Measurements from ENCODE around the gene FAM174B. TPM values are rescaled to one million over a fixed set of nuclear protein-coding genes. Genes with fewer than 3 reads are reported as not detected.

Gene FAM174B
- total RNA-seq, 2 donors from 2014 or later, result 32.0 to 183 TPM

- Histone ChIP-seq H3K4me3 (peak overlapping the region; percentile 51 to 67), H3K27ac (peak overlapping the region; percentile 84 to 90), H3K4me1 (replicated peaks) (peaks cover 6% of the 10 kb centered on the region), H3K27me3 (replicated peaks; ENCODE audit: insufficient read depth) (no peaks in the 10 kb centered on the region), H3K36me3 (no peaks in the 10 kb centered on the region), H3K9me3 (no peaks in the 10 kb centered on the region)
- TF ChIP-seq POLR2AphosphoS5 (IDR thresholded peaks at IDR 0.05) (no peak), POLR2A (IDR thresholded peaks at IDR 0.05) (no peak), CTCF (IDR thresholded peaks at IDR 0.05) (no peak)
- WGBS, result 84% methylated on average over 6 of the region's 6 CpGs
- intact Hi-C loops (cut with DNase I), result no loop called here
- DNase-seq (ENCODE audit: low spot score), result no peak
Observed at GRCh38 chr15:92656089-92656488, 514 bp upstream of the FAM174B start.

- WGBS, result 52% methylated on average over 7 of the region's 7 CpGs
- Histone ChIP-seq H3K4me1 (replicated peaks) (peaks cover 6% of the 10 kb centered on the region), H3K4me3 (peak overlapping the region; percentile 51 to 67), H3K27me3 (replicated peaks; ENCODE audit: insufficient read depth) (no peaks in the 10 kb centered on the region), H3K36me3 (no peaks in the 10 kb centered on the region), H3K9me3 (no peaks in the 10 kb centered on the region), H3K27ac (peak overlapping the region; percentile 84 to 90)
- intact Hi-C loops (cut with DNase I), result loop anchor here (5.0 kb wide), 1 partner anchor 37 kb away; no protein-coding TSS in a partner anchor
- TF ChIP-seq POLR2AphosphoS5 (IDR thresholded peaks at IDR 0.05) (no peak), POLR2A (IDR thresholded peaks at IDR 0.05) (no peak), CTCF (IDR thresholded peaks at IDR 0.05) (no peak)
- DNase-seq (ENCODE audit: low spot score), result no peak
Observed at GRCh38 chr15:92654662-92655061, 913 bp downstream of the FAM174B start.

GRCh38 chr15:92653836-92654539 is 1.6 kb downstream of the FAM174B start:
- H3K4me3 ChIP-seq, result peak overlapping the region; percentile 51 to 67

GRCh38 chr15:92653366-92653765 is 2.2 kb downstream of the FAM174B start:
- WGBS, result 95% methylated on average over 5 of the region's 5 CpGs
- Histone ChIP-seq H3K4me1 (replicated peaks) (peaks cover 6% of the 10 kb centered on the region), H3K36me3 (no peaks in the 10 kb centered on the region), H3K27ac (peak overlapping the region; percentile 84 to 90), H3K4me3 (peak overlapping the region in 1 of 2 donors; percentile 67), H3K27me3 (replicated peaks; ENCODE audit: insufficient read depth) (no peaks in the 10 kb centered on the region), H3K9me3 (no peaks in the 10 kb centered on the region)
- intact Hi-C loops (cut with DNase I), result loop anchor here (5.0 kb wide), 1 partner anchor 36 kb away; no protein-coding TSS in a partner anchor
- TF ChIP-seq POLR2AphosphoS5 (IDR thresholded peaks at IDR 0.05) (no peak), CTCF (IDR thresholded peaks at IDR 0.05) (no peak), POLR2A (IDR thresholded peaks at IDR 0.05) (no peak)
- DNase-seq (ENCODE audit: low spot score), result no peak

More at GRCh38 chr15:92653836-92654539, 1.6 kb downstream of the FAM174B start:
- intact Hi-C loops (cut with DNase I), result loop anchor here (5.0 kb wide), 1 partner anchor 37 kb away; no protein-coding TSS in a partner anchor
- Histone ChIP-seq H3K27ac (peak overlapping the region; percentile 84 to 90), H3K9me3 (no peaks in the 10 kb centered on the region), H3K27me3 (replicated peaks; ENCODE audit: insufficient read depth) (no peaks in the 10 kb centered on the region), H3K4me1 (replicated peaks) (peaks cover 6% of the 10 kb centered on the region), H3K36me3 (no peaks in the 10 kb centered on the region)
- TF ChIP-seq POLR2A (IDR thresholded peaks at IDR 0.05) (peak; percentile 14), CTCF (IDR thresholded peaks at IDR 0.05) (peak in 1 of 4 experiments; percentile 13), POLR2AphosphoS5 (IDR thresholded peaks at IDR 0.05) (peak; percentile 82)
- WGBS, result 64% methylated on average over 7 of the region's 7 CpGs
- peak; percentile 85 for DNase-seq (ENCODE audit: low spot score)

Measured in prostate gland (tissue), 2 donors.